Subcutaneous adipose tissue (tissue), 4 donors: ENCODE data around the gene KIF16B. TPM values are rescaled to one million over a fixed set of nuclear protein-coding genes. Genes with fewer than 3 reads are reported as not detected.

Experiments
- CTCF ChIP-seq: fragments of 450-650 bp; IDR thresholded peaks from one replicate; pipeline ENCODE4 v1.5.1; 2016; ENCODE audit warnings: low read depth, mild to moderate bottlenecking, control low read depth, antibody characterized with exemption, moderate library complexity
- total RNA-seq, 4 donors: library from RNA; depleted of rRNA; stranded (reverse); fragments of >200 nt; gene quantifications; one replicate each; pipeline ENCODE4 v1.1.0, GENCODE V29; 2016

Gene KIF16B
- total RNA-seq, 4 donors from 2014 or later, result 20.0 to 39.1 (median 26.6) TPM

DNA sequence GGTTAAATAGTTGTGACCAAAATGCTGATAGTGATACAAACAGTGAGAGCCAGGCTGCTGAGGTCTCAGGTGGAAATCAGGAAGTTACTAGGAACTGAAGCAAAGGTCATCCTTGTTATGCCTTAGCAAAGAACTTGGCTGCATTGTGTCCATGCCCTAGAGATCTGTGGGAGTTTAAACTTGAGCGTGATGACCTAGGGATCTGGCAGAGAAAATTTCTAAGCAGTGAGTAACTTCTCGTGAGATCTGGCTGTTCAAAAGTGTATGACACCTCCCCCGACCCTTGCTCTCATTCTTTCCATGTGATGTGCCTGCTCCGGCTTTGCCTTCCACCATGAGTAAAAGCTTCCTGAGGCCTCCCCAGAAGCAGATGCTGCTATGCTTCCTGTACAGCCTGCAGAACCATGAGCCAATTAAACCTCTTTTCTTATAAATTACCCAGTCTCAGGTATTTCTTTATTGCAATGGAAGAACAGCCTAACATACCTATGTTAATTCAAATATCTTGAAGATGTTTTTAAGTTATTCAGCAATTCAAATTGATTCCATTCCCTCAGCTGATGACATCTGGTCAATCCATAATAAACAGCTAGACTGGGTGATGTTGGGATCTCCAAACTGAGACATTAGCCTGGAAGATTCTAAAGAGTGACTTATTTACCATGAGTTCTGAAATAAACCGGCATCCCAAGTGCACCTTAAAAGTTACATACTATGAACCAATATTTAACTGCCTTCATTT lies 33.8 kb downstream of the KIF16B start:
- no peak for TF ChIP-seq CTCF

DNA sequence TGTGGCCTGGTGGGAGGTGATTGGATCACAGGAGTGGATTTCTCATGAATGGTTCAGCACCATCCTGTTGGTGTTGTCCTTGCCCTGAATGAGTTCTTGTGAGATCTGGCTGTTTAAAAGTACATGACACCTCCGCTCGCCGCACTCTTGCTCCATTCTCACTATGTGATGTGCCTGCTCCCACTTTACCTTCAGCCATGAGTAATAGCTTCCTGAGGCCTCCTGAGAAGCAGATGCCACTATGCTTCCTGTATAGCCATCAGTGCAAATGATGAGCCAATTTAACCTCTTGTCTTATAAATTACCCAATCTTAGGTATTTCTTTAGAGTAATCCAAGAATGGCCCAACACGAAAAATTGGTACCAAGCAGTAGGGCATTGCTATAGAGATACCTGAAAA lies 34.5 kb downstream of the KIF16B start:
- no peak for TF ChIP-seq CTCF

DNA sequence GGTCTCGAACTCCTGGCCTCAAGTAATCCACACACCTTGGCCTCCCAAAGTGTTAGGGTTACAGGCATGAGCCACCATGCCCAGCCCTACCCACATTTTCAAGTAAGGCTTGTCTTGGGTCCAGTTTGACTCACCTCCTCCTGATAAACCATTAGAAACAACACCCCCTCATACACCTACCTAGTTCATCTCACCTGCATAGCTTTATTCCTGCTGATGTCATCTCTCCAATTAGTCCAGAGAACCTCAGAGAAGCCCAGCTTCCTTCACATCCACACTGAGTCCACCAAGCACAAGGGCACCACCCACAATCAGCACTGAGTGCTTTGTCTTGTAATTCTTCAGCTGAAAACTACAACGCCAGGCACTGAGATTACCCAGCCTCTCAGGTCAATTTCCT lies 35.3 kb downstream of the KIF16B start:
- TF ChIP-seq CTCF, result no peak

- TF ChIP-seq CTCF, result no peak
These were observed 36.1 kb downstream of the KIF16B start for GRCh38 chr20:16537025-16537665.

DNA sequence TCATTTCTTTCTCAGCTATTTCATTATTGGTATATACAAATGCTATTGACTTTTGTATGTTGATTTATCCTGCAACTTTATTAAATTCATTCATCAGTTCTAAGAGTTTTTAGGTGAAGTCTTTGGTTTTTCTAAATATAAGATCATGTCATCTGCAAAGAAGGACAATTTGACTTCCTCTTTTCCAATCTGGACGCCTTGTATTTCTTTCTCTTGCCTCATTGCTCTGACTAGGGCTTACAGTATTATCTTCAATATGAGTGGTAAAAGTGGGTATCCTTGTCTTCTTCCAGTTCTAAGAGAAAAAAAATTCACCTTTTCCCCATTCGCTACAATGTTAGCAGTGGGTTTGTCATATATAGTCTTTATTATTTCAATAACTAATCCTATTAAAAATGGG lies 38.0 kb downstream of the KIF16B start:
- no peak for TF ChIP-seq CTCF

DNA sequence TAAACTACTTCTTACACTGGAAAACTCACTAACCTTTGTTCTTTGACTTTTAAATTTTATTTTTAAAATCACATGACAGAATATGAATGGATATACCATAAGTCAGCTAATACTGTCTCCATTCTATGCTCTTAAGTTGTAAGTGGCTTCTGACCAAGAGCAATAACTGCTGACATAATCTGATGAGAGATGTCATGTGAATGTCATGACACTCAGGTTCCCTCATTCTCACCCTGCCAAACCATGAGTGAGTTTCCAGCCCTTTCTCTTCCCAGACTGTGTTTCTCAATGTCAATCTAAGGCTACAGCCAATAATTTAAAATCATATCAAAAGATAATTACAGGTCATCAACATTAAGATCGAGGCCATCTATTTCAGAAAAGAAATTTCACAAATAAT lies 39.7 kb downstream of the KIF16B start:
- no peak for TF ChIP-seq CTCF

DNA sequence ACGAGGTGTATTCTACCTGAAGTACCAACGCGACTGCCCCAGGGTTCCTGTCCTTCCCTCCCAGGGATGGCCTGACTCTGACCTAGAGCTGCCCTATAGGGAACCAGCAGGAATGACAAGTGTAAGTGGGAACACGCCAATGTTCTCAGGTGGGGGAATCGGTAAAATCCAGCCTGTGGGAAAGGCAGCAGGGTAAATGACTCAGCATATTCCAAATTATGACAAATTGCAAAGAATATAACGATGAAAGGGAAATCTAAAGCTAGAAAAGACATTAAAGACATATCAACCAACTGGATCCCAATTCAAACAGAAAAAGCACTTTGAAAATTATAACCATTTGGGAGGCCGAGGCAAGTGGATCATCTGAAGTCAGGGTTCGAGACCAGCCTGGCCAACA lies 41.8 kb downstream of the KIF16B start:
- TF ChIP-seq CTCF, result no peak
